Choroid plexus epithelial cell (primary cell): ENCODE measurements around the gene INAVA.

ENCODE experiments used
- DNase-seq: peaks from one replicate; pipeline ENCODE4 v3.0.0-alpha.2; 2010; ENCODE audit warnings: low read depth
- H3K4me3 ChIP-seq: 2 replicates; pipeline ENCODE4 v1.5.1; 2011; ENCODE audit warnings: low read depth, mild to moderate bottlenecking, control low read depth, low read length, moderate library complexity
- CTCF ChIP-seq: conservative IDR thresholded peaks from 2 replicates; pipeline ENCODE4 v1.5.1; 2011; ENCODE audit warnings: low read depth, mild to moderate bottlenecking, control low read depth, inconsistent platforms, low read length, moderate library complexity

The INAVA gene

GRCh38 chr1:200945111-200945510 lies 50.4 kb downstream of the INAVA start:
- DNase-seq: no peak
- no peak overlapping the region for H3K4me3 ChIP-seq
- TF ChIP-seq CTCF: no peak

GRCh38 chr1:200947059-200947566 lies 52.4 kb downstream of the INAVA start:
- no peak for DNase-seq
- H3K4me3 ChIP-seq: no peak overlapping the region
- TF ChIP-seq CTCF: no peak

GRCh38 chr1:200949626-200950025 lies 54.9 kb downstream of the INAVA start:
- TF ChIP-seq CTCF: no peak
- H3K4me3 ChIP-seq: no peak overlapping the region
- DNase-seq: no peak

GRCh38 chr1:200951016-200951415 lies 56.3 kb downstream of the INAVA start:
- no peak for TF ChIP-seq CTCF

GRCh38 chr1:200954434-200954833 lies 59.7 kb downstream of the INAVA start:
- no peak for DNase-seq
- no peak for TF ChIP-seq CTCF
- no peak overlapping the region for H3K4me3 ChIP-seq

More at GRCh38 chr1:200951016-200951415, 56.3 kb downstream of the INAVA start:
- no peak overlapping the region for H3K4me3 ChIP-seq
- DNase-seq: no peak

- no peak for TF ChIP-seq CTCF
- H3K4me3 ChIP-seq: no peak overlapping the region
- DNase-seq: no peak
These were observed 63.9 kb downstream of the INAVA start for GRCh38 chr1:200958597-200958996.

GRCh38 chr1:200959411-200959921 lies 64.8 kb downstream of the INAVA start:
- TF ChIP-seq CTCF: no peak
- no peak for DNase-seq
- H3K4me3 ChIP-seq: no peak overlapping the region
